HG02973 (cell line): ENCODE measurements around the gene ALDOA.
"Not testable (repeated sequence)": the region's sequence is repeated elsewhere in the genome, so short reads cannot be mapped to it uniquely, and the experiment has no call there.

Experiments used
- ATAC-seq: cut with Tn5 transposase; IDR thresholded peaks from one replicate; pipeline ENCODE4 v1.9.1; 2021; ENCODE audit warnings: moderate library complexity; ENCODE audit not compliant: unreplicated experiment

ALDOA gene

DNA sequence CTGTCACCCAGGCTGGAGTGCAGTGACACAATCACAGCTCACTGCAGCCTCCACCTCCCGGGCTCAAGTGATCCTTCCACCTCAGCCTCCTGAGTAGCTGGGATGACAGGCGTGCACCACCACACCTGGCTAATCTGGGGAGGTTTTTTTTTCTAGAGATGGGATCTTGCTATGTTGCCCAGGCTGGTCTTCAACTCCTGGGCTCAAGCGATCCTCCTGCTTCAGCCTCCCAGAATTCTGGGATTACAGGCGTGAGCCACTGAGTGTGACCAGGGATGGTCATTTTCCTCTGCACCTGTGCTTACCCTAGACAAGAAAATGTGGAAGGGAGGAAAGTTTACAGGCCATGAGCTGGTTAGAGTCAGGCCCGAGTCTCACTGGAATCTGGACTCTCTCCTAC lies 24.9 kb upstream of the ALDOA start:
- not testable (repeated sequence) for ATAC-seq

DNA sequence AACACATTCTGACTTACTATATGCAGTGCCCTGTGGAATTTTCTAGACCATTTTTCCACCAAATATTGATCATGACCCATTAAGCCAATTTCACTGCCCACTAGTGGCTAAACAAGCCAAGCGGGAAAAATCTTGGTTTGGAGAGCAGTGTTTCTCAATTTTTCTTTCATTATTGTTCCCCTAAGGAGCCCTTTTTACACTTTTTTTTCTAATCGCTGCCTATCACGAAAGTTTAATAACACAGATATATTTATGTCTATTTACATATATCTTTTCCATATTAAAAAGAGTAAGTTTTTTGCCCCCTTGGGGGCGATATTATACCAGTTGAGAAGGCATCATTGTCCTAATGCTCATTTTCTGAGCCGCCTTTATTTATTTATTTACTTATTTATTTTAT lies 23.7 kb upstream of the ALDOA start:
- no peak for ATAC-seq

DNA sequence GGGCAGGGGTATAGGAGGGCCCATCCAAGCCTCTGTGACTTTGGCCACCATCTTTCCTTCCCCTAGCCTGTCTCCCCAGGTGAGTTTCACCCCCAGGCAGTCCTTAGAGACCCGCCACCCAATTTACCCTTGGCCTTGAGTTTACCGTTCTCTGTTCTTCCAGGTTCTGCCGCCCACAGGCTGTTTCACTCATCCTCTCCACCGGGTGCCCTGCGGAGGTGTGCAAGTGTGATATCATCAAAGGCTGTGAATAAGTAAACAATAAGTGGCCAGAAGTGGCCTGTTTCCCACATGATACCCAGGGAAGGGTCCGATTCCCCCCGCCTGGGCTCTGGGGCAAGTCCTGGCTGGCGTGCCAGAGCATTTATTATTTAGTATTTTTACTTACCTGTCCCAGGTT lies 19.4 kb upstream of the ALDOA start:
- ATAC-seq = no peak

DNA sequence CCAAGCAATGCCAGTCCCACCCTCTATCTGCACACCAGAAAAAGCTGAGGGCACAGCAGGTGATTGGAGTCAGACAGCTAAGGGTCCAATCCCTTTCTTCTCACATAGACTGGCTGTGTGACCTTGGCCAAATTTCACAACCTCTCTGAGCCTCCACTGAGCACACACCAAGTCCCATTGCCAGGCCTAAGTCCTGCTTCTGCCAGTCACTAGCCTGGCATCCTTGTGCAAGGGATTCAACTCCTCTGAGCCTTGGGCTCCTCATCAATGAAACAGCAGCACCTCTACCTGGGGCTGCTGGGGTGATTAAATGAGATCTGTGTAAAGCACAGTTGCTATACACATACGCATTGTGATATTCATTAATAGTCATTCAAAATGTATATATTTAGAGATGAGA lies 19.0 kb upstream of the ALDOA start:
- ATAC-seq = no peak

DNA sequence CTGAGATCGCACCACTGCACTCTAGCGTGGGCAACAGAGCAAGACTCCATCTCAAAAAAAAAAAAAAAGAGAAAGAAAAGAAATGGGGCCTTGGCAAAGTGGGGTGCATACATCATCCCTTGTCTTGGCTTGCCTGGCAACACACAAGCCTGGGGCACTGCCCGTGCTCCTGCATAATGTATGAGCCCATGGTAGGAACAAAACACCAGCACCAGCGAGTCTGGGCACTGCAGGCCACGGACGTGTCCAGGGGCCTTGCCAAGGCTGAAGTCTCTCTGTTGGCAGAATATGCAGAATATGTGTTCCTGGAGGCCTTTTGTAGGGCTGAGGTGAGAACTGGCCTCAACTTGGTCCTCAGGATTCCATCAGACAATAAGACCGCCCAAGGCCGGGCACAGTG lies 15.7 kb upstream of the ALDOA start:
- ATAC-seq = no peak

DNA sequence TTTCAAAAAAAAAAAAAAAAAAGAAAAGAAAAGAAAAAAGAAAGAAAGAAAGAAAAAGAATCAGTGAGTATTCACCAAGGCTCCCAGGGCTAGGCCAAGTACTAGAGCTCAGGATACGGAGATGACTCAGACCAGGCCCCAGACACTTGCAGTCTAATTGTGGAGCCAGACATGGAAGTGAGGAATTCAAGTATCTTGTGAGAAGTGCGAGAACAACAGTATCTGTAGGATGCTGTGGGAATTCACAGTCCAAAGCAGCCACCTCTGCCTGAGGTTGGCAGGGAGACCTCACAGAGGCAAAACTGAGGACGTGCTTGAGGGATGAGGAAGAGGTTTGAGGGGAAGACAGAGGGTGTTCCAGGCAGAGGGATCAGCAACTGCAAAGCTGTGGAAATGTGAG lies 14.0 kb upstream of the ALDOA start:
- no peak for ATAC-seq

DNA sequence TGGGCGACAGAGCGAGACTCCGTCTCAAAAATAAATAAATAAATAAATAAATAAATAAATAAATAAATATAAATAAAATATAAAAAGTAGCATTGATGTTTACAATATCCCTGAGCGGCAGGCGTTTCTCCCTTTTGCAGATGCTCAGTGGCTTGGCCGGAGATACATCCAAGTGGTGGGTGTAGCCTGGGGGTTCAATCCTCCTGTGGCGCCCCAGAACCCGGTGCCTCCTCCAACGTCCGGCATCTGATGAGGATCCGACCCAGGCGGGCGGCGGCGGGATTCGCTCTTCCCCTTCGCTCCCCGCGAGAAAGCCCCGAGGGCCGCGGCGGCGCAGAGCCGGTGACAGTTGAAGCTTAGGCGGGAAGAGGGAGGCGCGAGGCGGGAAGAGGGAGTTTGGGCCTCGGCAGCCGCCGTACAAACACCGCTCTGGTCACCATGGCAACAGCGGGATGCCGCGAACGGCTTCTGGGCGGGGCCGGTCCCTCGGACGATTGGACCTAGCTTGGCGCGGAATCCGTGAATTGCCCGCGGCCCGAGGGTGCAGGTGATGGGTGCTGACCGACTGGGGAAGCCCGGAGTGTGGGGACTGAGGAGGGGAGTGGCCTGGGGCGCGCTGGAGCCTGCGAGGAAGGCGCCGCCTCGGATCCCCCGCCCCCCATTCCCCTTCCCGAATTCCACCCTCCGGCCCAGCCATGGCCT lies 12.7 kb upstream of the ALDOA start:
- peak; percentile 53 for ATAC-seq

DNA sequence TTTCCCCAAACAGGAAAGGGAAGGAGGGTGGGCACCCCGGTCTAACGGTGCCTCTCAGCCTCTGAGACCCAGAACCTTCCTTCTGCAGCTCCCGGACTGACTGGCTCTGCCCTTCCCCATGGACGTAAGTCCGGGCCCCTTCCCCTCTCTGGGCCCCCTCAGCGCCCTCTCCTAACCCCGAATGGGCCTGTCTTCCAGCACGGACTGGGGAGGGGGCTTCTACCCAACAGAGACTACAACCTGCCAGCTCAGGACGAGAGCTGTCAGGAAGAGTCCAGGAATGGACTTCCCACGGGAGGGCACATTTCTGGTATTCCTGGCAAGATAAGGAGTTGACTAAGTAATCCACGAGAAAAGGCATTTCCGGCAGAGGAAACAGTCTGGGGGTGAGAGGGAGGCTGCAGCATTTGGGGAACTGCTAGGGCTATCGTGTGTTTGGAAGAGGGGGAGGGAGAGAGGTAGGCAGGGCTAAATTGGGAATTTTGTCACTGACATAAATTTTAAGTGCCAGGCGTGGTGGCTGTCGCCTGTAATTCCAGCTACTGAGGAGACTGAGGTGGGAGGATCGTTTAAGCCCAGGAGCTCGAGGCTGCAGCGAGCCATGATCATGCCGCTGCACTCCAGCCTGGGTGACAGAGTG lies 12.1 kb upstream of the ALDOA start:
- ATAC-seq = no peak

DNA sequence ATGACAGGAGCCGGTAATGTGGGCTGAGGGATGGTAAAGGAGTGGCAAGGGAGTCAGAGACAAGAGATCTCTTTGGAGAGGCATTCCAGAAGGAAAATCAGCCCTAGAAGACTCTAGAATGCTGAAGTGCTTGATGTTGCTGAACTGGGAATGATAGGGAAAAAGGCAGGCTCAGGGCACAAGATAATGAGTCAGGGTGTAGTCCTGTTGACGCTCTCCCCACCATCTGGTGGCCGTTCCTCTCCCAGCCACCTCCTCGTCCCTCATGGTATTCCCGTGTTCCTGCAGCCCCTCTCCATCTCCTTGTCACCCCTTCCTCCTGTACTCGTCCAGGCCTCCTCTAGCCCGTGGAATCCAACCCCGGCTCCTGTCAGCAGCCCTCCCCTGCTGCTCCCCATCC lies 11.1 kb upstream of the ALDOA start:
- ATAC-seq = no peak

DNA sequence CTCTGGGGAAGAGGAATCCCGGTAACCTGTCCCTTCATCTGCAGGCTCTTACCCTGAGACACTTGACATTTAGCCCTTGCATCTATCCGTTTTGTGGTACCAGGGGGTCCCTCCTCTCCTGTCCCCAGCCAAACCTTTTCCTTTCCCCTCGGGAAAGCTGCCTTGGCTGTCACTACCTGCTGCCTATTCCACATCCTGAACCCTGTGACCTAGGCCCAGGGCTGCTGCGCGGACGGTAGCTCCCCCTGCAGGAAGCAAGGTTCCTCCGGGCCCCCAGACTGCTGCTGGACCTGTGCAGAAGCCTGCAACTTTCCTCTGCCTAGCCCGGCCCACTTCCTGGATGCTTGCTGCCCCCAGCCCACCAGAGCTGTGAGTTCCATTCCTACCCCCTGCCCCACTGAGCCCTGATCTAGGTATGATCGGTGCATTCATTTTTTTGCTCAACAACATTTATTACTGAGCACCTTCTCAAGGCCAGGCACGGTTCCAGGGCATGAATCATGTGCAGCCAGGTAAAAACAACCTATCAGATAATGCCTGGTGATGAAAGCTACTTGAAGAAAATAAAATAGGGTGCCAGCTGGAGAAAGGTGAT lies 10.5 kb upstream of the ALDOA start:
- no peak for ATAC-seq

DNA sequence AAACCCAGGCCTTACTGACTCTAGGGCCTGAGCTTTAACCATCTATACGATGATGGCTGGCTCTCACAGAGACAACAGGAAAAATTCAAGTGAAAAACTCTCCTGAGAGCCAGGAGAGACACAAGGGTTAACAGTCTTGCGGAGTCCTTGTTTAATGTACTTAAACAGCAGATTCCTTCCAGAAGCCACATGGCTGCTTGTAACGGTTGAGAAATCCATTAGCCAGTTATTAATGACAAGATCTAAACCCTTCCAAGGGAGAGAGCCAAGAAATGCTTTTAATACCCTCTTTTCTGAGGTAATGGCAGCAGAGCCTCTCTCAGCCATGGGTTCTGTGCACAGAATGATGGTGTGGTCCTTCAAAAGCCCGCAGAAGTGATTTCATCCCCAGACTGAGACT lies 5.2 kb upstream of the ALDOA start:
- no peak for ATAC-seq

DNA sequence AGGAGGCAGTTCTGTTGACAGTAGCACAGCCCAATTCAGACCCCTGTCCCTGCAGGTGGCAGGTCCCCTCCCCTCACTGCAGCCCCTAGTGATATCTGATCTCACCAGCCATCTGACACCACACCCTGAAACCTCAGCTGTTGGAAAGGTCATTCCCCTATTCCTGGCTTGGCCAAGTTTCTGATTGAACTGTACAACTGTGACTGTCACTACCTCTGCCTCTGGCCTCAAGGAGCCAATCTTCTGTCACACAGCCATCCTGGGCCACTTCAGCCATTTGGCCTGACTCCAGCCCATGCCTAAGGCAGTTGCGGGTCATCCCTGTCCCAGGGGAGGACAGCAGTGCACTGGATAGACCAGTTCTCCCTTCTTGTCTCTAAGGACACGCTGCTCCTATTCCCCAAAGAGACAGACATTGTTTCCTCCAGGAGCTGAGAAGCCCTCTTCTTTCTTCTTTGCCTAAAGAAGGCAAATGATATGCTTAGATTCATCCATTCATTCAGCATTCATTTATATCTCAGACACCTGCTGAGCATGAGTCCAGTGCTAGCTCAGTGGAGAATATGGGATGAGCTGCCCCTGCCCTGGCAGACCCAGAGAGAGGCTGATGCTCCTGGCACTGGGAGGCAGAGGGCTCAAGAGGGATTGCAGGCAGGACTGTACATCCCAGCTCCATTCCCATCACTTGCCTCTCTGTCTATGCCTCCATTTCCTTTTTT lies 4.6 kb upstream of the ALDOA start:
- no peak for ATAC-seq

DNA sequence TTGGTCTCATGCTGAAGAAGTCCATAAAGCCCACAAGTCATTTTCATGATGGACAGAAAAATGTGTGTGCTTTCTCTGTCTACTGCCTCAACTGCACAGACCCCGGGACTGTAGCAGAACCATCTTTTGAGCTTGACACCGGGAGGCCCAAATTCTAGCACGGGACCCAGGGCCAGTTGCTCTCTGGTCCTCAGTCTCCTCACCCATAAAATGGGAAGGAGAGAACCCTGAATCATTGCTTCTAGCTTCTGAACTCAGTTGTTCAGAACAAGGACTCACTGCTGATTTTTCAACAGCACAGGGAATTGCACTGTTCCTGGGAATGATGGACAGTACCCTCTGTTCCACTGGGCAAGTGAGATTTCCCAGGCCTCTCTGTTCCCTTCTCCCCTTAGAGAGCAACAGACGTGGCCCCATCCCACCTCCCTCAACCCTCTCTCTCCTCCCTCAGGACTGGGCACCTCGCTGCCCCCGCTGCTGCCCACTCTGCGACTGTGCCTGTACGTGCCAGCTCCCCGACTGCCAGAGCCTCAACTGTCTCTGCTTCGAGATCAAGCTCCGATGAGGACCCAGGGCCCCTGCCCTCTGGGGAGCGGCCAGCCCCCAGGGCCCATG lies 2.2 kb upstream of the ALDOA start:
- ATAC-seq = no peak

DNA sequence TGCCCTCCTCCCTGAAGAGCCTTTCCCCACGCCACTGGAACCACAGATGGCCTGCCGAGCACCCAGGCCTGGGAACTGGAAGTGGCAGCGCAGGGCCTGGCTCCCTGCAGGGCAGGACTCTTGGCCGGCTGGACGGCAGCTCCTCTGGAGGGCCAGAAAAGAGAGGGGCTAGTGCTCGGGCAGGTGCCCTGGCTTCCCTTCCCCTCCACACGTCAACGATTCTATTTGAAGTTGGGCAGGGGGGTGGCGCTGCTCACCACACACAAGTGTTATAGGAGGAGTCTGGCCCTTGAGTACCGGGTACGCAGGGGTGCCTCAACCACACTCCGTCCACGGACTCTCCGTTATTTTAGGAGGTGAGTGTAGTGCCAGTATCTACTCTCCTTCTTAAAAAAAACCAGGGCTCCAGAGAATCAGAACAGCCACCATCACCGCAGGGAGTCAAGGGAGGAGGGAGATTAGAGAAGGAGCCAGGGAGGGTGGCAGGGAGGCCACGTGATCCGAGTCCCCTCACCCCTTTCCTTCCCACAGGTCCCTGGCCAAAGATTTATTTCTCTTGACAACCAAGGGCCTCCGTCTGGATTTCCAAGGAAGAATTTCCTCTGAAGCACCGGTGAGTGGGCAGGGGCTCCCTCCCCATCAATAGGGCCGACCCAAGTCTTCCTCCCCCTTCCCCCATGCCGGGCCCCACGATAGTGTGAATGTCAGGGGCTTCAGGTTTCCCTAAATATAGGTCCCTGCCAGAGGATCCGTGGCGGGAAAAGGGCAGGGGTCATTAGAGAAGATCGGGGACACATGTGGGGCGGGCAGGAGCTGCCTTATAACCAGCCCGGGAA lies 1.4 kb upstream of the ALDOA start:
- no peak for ATAC-seq

DNA sequence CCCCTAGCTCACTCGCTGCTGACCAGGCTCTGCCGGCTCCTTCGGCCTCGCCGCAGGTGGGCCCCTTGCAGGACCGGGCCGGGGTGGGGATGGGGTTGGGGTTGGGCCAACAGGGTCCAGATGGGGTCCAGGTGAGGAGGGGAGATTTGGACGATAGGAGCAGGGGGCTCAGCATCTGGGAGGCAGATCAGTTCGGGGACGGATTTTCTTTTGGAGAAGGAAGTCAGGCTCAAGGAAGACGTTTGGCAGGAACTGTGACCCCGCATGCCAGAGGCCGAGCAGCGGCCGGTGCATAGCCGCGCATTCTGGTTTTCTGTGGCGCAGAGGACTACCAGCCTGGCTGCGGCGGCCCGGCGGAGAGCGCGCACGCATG lies 845 bp upstream of the ALDOA start:
- no peak for ATAC-seq

DNA sequence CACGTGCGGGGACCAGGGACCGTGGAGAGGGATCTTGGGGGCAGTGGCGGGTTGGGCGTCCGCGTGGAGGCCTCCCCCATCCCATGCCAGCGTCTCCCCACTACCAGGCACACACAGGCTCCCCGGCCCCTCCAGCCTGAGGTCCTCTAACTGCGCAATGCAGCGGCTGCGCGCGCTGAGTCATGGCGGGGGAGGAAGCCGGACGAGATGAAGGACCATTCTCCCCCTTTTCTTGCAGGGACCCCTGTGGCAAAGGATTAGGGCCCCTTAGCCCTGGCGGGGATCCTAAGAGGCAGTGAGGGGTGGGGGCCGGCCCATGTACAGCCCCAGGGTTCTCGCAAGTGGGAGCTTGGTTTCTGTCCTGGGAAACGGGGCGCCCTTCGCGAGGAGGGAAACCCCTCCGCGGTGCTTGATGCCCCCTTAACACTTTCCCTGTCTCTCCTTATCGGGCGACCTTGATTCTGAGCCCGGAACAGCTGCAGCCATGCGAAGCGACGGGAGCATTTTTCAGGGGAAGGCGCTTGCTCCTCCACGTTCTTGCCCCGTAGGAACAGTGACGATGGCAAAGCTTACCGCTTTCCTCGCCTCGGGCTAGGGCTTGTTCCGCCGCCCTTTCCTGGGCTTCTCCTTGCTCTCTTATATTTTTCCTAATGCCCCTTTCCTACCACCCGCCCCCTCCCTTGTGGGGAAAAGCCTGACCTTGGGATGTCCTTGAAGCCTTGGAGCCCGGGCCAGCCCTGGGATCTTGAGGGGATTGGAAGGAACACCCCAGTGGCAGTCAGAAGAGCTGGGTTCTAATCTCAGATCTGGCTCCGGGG lies 592 bp downstream of the ALDOA start:
- ATAC-seq = no peak

DNA sequence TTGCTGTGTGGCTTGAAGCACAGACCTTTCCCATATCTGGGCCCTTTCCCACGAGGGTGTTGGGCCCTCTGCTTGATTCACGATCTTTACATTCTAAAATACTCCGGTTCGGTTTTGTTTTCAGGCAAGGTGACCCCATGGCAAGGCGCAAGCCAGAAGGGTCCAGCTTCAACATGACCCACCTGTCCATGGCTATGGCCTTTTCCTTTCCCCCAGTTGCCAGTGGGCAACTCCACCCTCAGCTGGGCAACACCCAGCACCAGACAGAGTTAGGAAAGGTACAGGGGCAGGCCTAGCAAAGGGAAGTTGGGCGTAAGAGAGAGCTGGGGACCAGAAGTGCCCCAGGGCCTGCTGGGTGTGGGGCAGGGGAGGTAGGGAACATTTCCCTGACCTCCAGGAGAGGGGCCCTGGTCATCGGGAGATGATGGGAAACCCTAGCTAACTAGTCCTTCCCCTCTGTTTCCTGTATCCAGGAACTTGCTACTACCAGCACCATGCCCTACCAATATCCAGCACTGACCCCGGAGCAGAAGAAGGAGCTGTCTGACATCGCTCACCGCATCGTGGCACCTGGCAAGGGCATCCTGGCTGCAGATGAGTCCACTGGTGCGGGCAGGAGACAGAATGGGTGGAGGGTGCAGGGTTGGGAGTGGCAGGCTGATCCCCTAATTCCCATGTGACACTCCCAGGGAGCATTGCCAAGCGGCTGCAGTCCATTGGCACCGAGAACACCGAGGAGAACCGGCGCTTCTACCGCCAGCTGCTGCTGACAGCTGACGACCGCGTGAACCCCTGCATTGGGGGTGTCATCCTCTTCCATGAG lies 1.4 kb downstream of the ALDOA start:
- no peak for ATAC-seq

DNA sequence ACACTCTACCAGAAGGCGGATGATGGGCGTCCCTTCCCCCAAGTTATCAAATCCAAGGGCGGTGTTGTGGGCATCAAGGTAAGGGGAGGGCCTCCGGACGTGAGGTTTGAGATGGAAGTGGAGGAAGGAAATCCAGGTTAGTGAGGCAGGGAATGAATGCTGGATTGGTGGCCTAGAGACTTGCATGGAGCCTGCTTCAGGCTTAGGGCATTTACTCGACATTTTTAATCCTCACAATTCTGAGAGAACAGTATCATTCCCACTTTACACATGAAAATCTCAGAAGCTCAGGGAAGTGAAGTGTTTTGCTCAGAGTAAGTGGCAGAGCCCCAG lies 2.0 kb downstream of the ALDOA start:
- ATAC-seq = no peak

DNA sequence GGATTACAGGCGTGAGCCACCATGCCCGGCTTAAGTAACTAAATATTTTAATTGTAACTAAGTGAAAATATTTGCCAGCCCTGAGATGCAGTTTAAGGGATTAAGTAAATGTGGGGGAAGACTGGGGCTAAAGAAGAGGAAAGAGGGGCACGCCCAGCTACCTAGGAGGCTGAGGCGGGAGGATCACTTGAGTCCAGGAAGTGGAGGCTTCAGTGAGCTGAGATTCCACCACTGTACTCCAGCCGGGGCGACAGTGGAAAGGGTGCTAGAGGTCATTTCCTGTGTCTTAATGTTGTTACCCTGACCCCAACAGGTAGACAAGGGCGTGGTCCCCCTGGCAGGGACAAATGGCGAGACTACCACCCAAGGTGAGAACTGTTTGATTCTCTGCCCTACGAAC lies 2.8 kb downstream of the ALDOA start:
- ATAC-seq = no peak
